OCI-LY7 (cell line): ENCODE data around the gene CCNI2.

ENCODE experiments used
- CTCF ChIP-seq: fragments of 200-600 bp; sonication (generic); conservative IDR thresholded peaks from 2 replicates; pipeline ENCODE4 v1.5.1; 2014; ENCODE audit warnings: mild to moderate bottlenecking, antibody characterized with exemption, low read length, moderate library complexity, mixed read lengths
- EZH2phosphoT487 ChIP-seq: fragments of 200-600 bp; sonication (generic); IDR thresholded peaks from 2 replicates; pipeline ENCODE4 v1.6.1; 2018; ENCODE audit warnings: low read depth, borderline replicate concordance, mild to moderate bottlenecking, mixed run types, antibody characterized with exemption, low read length, moderate library complexity, mixed read lengths

GRCh38 chr5:132767150-132767549 lies 19.9 kb downstream of the CCNI2 start:
- TF ChIP-seq CTCF = no peak
- no peak for TF ChIP-seq EZH2phosphoT487
